OCI-LY7 (cell line): ENCODE results near the gene HACD2.

ENCODE experiments used
- EZH2phosphoT487 ChIP-seq: fragments of 200-600 bp; sonication (generic); IDR thresholded peaks from 2 replicates; pipeline ENCODE4 v1.6.1; 2018; ENCODE audit warnings: low read depth, borderline replicate concordance, mild to moderate bottlenecking, mixed run types, antibody characterized with exemption, low read length, moderate library complexity, mixed read lengths
- TF ChIP-seq, protein P1 (sequence below): fragments of 200-600 bp; sonication (generic); conservative IDR thresholded peaks from 2 replicates; pipeline ENCODE4 v1.5.1; 2014; ENCODE audit warnings: mild to moderate bottlenecking, antibody characterized with exemption, low read length, moderate library complexity, mixed read lengths

DNA sequence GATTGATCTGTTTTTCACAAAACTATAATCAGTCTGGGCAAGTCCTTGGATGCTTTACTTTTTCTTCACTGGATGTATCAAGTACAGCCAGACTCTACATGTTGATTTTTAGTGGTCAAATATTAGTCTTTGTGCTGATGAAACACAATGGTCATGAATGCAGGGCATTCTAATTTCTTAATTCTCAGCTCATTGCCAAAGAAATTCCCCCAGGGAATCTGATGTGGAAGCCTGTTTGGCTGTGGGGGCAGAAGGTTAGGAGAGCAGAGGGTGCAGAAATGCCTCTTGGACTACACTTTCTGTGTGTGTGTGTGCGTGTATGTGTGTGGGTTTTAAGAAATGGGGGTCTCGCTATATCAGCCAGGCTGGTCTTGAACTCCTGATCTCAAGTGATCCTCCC lies 48.7 kb upstream of the HACD2 start:
- TF ChIP-seq, protein P1, sequence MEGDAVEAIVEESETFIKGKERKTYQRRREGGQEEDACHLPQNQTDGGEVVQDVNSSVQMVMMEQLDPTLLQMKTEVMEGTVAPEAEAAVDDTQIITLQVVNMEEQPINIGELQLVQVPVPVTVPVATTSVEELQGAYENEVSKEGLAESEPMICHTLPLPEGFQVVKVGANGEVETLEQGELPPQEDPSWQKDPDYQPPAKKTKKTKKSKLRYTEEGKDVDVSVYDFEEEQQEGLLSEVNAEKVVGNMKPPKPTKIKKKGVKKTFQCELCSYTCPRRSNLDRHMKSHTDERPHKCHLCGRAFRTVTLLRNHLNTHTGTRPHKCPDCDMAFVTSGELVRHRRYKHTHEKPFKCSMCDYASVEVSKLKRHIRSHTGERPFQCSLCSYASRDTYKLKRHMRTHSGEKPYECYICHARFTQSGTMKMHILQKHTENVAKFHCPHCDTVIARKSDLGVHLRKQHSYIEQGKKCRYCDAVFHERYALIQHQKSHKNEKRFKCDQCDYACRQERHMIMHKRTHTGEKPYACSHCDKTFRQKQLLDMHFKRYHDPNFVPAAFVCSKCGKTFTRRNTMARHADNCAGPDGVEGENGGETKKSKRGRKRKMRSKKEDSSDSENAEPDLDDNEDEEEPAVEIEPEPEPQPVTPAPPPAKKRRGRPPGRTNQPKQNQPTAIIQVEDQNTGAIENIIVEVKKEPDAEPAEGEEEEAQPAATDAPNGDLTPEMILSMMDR: no peak
- no peak for TF ChIP-seq EZH2phosphoT487
